Measurements from ENCODE around the gene PCK2.

- no peak for TF ChIP-seq ZNF746 (CRISPR knock-in tag; IDR thresholded peaks at IDR 0.05)
- no peak for TF ChIP-seq SUZ12 (IDR thresholded peaks at IDR 0.05; ENCODE audit: low read depth, low read length)
These were observed 34.2 kb upstream of the PCK2 start for GRCh38 chr14:24059841-24060388.
